Liver (tissue), 9 donors: ENCODE results near the gene FBP1. TPM values are rescaled to one million over a fixed set of nuclear protein-coding genes. Genes with fewer than 3 reads are reported as not detected.
A peak's percentile ranks its signal among the peaks of the same experiment; 100 is the strongest.

Experiments
- DNase-seq: peaks from one replicate; pipeline ENCODE4 v3.0.0-alpha.2; 2017; ENCODE audit warnings: low spot score
- H3K27ac ChIP-seq, 2 donors: one replicate each; pipeline ENCODE4 v1.7.0; 2013; ENCODE audit warnings: inconsistent platforms in 2 of 2, low read length in 2 of 2, control low read depth in 1 of 2, low read depth in 1 of 2, mild to moderate bottlenecking in 1 of 2
- H3K27me3 ChIP-seq, 4 donors: one replicate each; pipeline versions ENCODE4 v1.6.1 to v1.7.0; 2013; ENCODE audit warnings: low read length in 3 of 4, inconsistent platforms in 1 of 4, mild to moderate bottlenecking in 1 of 4, moderate library complexity in 1 of 4; ENCODE audit not compliant: control insufficient read depth in 4 of 4, insufficient read depth in 4 of 4
- H3K36me3 ChIP-seq, 4 donors: one replicate each; pipeline versions ENCODE4 v1.6.1 to v1.7.0; 2013; ENCODE audit warnings: low read length in 3 of 4, mild to moderate bottlenecking in 3 of 4, low read depth in 1 of 4, moderate library complexity in 1 of 4; ENCODE audit not compliant: control insufficient read depth in 4 of 4, insufficient read depth in 3 of 4
- H3K4me1 ChIP-seq, 4 donors: one replicate each; pipeline versions ENCODE4 v1.6.1 to v1.7.0; 2013; ENCODE audit warnings: low read length in 3 of 4, mild to moderate bottlenecking in 3 of 4, moderate library complexity in 1 of 4; ENCODE audit not compliant: control insufficient read depth in 4 of 4, insufficient read depth in 4 of 4
- H3K4me3 ChIP-seq, 3 donors: one replicate each; pipeline versions ENCODE4 v1.6.1 to v1.7.0; 2013; ENCODE audit warnings: low read length in 3 of 3, control low read depth in 1 of 3, low read depth in 1 of 3, mild to moderate bottlenecking in 1 of 3
- H3K9ac ChIP-seq, 2 donors: one replicate each; pipeline ENCODE4 v1.7.0; 2013; ENCODE audit warnings: low read length in 2 of 2, mild to moderate bottlenecking in 2 of 2, moderate library complexity in 2 of 2, control low read depth in 1 of 2, low read depth in 1 of 2
- H3K9me3 ChIP-seq, 4 donors: one replicate each; pipeline versions ENCODE4 v1.6.1 to v1.7.0; 2013; ENCODE audit warnings: low read length in 3 of 4; ENCODE audit not compliant: control insufficient read depth in 4 of 4
- ATF3 ChIP-seq: IDR thresholded peaks from 2 replicates; pipeline ENCODE4 v1.6.1; 2016; ENCODE audit warnings: antibody characterized with exemption
- CTCF ChIP-seq: fragments of 150-350 bp; IDR thresholded peaks from 2 replicates; pipeline ENCODE4 v1.5.1; 2017; ENCODE audit warnings: improper control_type of control experiment, low read depth, low read length; ENCODE audit not compliant: missing input control
- EGR1 ChIP-seq, 2 donors: IDR thresholded peaks; 2 replicates each; pipeline ENCODE4 v1.6.1; 2016 to 2018; ENCODE audit warnings: antibody characterized with exemption in 2 of 2, low read depth in 2 of 2
- FOXA1 ChIP-seq: IDR thresholded peaks from 2 replicates; pipeline ENCODE4 v1.6.1; 2016; ENCODE audit warnings: antibody characterized with exemption
- FOXA2 ChIP-seq: IDR thresholded peaks from 2 replicates; pipeline ENCODE4 v1.6.1; 2016; ENCODE audit warnings: antibody characterized with exemption
- GABPA ChIP-seq, 2 donors: IDR thresholded peaks in 1 of 2; conservative IDR thresholded peaks in 1 of 2; 2 replicates each; pipeline ENCODE4 v1.6.1; 2016; ENCODE audit warnings: antibody characterized with exemption in 2 of 2, mild to moderate bottlenecking in 1 of 2, moderate library complexity in 1 of 2
- HNF4A ChIP-seq, 2 donors: conservative IDR thresholded peaks; 2 replicates each; pipeline ENCODE4 v1.6.1; 2016; ENCODE audit warnings: antibody characterized with exemption in 2 of 2, mild to moderate bottlenecking in 2 of 2
- HNF4G ChIP-seq: IDR thresholded peaks from 2 replicates; pipeline ENCODE4 v1.6.1; 2016; ENCODE audit warnings: antibody characterized with exemption
- JUND ChIP-seq, 2 donors: IDR thresholded peaks; 2 replicates each; pipeline ENCODE4 v1.6.1; 2016; ENCODE audit warnings: antibody characterized with exemption in 2 of 2
- MAX ChIP-seq: IDR thresholded peaks from 2 replicates; pipeline ENCODE4 v1.6.1; 2016; ENCODE audit warnings: antibody characterized with exemption
- NR2F2 ChIP-seq: IDR thresholded peaks from 2 replicates; pipeline ENCODE4 v1.6.1; 2016; ENCODE audit warnings: antibody characterized with exemption
- RAD21 ChIP-seq, 2 donors: IDR thresholded peaks; 2 replicates each; pipeline ENCODE4 v1.6.1; 2016; ENCODE audit warnings: antibody characterized with exemption in 2 of 2, mild to moderate bottlenecking in 2 of 2
- RXRA ChIP-seq, 2 donors: IDR thresholded peaks; 2 replicates each; pipeline ENCODE4 v1.6.1; 2017 to 2018; ENCODE audit warnings: antibody characterized with exemption in 2 of 2, mild to moderate bottlenecking in 1 of 2
- SP1 ChIP-seq: IDR thresholded peaks from 2 replicates; pipeline ENCODE4 v1.6.1; 2018; ENCODE audit warnings: antibody characterized with exemption, mild to moderate bottlenecking
- TAF1 ChIP-seq: conservative IDR thresholded peaks from 2 replicates; pipeline ENCODE4 v1.6.1; 2016; ENCODE audit warnings: antibody characterized with exemption, mild to moderate bottlenecking
- YY1 ChIP-seq: IDR thresholded peaks from 2 replicates; pipeline ENCODE4 v1.6.1; 2016; ENCODE audit warnings: antibody characterized with exemption, mild to moderate bottlenecking
- ZBTB33 ChIP-seq: IDR thresholded peaks from 2 replicates; pipeline ENCODE4 v1.6.1; 2016; ENCODE audit warnings: antibody characterized with exemption
- WGBS: extraction: QIAGEN DNeasy Blood & Tissue Kit; methylation state at CpG from one replicate; pipeline ENCODE4 v1.1.7; 2013; 5-methylcytosine and 5-hydroxymethylcytosine counted together
- polyA plus RNA-seq, 2 donors: library from polyadenylated mRNA; stranded (reverse) in 1 of 2; unstranded in 1 of 2; fragments of 200-250 nt in 1 of 2; fragments of >200 nt in 1 of 2; fragmentation: Nextera tagmentation in 1 of 2; extraction: Ambion mirVana in 1 of 2; gene quantifications; one replicate each; pipeline versions ENCODE4 v1.2.1 to v1.2.3, GENCODE V29; 2013 to 2015
- total RNA-seq, 2 donors: library from RNA; depleted of rRNA; stranded (reverse); fragments of >200 nt; gene quantifications; one replicate each; pipeline ENCODE4 v1.2.3, GENCODE V29; 2014
- TF ChIP-seq, protein P1 (sequence below): IDR thresholded peaks from 2 replicates; pipeline ENCODE4 v1.6.1; 2016; ENCODE audit warnings: antibody characterized with exemption, mild to moderate bottlenecking
- donor health status: healthy.
- donor health status: healthy.
- donor health status: healthy.
- donor health status: healthy.
- donor health status: healthy.

FBP1 gene
- total and polyA plus RNA-seq, 4 donors: 27.8 to 574 (median 317) TPM

DNA sequence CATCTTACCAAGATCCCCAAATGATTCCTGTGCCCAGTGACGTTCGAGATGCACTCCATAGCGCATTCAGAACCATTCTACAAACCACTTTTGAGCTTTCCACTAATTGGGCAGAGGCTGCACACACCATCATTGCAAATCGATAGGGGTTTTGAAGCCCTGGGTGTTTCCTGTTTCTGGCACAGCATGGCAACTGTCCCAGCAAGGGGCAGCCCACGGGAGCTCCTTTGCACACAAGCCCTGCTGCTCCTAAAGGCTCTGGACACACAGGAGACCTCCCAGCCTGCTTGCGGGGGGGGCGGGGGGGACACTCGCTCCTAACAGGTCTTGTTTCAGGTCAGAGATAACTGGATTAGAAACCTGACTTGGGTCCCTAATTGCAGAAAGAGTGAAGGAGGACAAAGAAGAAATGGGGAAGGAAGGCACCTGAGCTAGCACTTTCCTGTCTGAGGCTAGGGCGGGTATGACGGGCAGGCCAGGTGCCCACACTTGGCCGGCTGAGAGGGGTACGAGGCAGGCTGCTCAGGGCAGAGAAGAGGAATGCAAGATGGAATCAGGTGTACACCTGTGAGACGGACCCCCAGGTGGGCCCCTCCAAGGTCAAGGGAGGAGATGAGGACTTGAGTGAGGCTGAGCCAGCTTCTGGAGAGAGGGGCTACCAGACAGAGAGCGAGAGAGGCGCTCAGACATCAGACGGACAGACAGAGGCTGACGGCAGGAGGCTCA is 820 bp downstream of the FBP1 start:
- DNase-seq: no peak
- peak overlapping the region; percentile 95 to 98 for H3K27ac ChIP-seq
- no peaks in the 10 kb centered on the region for H3K9me3 ChIP-seq
- no peaks in the 10 kb centered on the region for H3K27me3 ChIP-seq
- peaks cover 1 to 42% (median 17%) of the 10 kb centered on the region in 4 donors for H3K4me1 ChIP-seq
- TF ChIP-seq ATF3: no peak
- TF ChIP-seq RAD21 (IDR thresholded peaks at IDR 0.05): peak in 1 of 2 donors; percentile 13
- no peak for TF ChIP-seq NR2F2
- TF ChIP-seq FOXA2: no peak
- TF ChIP-seq YY1: peak; percentile 48
- TF ChIP-seq HNF4G: no peak
- TF ChIP-seq GABPA (IDR thresholded peaks at IDR 0.05 in 1 of 2, conservative IDR thresholded peaks at IDR 0.05 in 1 of 2): no peak
- no peak for TF ChIP-seq ZBTB33
- TF ChIP-seq RXRA (IDR thresholded peaks at IDR 0.05): no peak
- TF ChIP-seq FOXA1: no peak
- TF ChIP-seq SP1: no peak
- no peak for TF ChIP-seq MAX
- peak; percentile 51 for TF ChIP-seq TAF1
- TF ChIP-seq, protein P1, sequence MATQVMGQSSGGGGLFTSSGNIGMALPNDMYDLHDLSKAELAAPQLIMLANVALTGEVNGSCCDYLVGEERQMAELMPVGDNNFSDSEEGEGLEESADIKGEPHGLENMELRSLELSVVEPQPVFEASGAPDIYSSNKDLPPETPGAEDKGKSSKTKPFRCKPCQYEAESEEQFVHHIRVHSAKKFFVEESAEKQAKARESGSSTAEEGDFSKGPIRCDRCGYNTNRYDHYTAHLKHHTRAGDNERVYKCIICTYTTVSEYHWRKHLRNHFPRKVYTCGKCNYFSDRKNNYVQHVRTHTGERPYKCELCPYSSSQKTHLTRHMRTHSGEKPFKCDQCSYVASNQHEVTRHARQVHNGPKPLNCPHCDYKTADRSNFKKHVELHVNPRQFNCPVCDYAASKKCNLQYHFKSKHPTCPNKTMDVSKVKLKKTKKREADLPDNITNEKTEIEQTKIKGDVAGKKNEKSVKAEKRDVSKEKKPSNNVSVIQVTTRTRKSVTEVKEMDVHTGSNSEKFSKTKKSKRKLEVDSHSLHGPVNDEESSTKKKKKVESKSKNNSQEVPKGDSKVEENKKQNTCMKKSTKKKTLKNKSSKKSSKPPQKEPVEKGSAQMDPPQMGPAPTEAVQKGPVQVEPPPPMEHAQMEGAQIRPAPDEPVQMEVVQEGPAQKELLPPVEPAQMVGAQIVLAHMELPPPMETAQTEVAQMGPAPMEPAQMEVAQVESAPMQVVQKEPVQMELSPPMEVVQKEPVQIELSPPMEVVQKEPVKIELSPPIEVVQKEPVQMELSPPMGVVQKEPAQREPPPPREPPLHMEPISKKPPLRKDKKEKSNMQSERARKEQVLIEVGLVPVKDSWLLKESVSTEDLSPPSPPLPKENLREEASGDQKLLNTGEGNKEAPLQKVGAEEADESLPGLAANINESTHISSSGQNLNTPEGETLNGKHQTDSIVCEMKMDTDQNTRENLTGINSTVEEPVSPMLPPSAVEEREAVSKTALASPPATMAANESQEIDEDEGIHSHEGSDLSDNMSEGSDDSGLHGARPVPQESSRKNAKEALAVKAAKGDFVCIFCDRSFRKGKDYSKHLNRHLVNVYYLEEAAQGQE: peak; percentile 38
- TF ChIP-seq HNF4A (conservative IDR thresholded peaks at IDR 0.05): no peak
- TF ChIP-seq JUND (IDR thresholded peaks at IDR 0.05): no peak
- TF ChIP-seq CTCF: no peak
- no peak for TF ChIP-seq EGR1 (IDR thresholded peaks at IDR 0.05; ENCODE audit: low read depth in 2 of 2)
- H3K9ac ChIP-seq: peak overlapping the region; percentile 55 to 85
- WGBS: 25% methylated on average over 17 of the region's 17 CpGs
- H3K4me3 ChIP-seq: peak overlapping the region; percentile 65 to 94 (median 88)
- H3K36me3 ChIP-seq: peaks cover 0 to 3% (median 0%) of the 10 kb centered on the region in 4 donors
